Measurements from ENCODE around the gene HHAT.

HHAT gene

DNA sequence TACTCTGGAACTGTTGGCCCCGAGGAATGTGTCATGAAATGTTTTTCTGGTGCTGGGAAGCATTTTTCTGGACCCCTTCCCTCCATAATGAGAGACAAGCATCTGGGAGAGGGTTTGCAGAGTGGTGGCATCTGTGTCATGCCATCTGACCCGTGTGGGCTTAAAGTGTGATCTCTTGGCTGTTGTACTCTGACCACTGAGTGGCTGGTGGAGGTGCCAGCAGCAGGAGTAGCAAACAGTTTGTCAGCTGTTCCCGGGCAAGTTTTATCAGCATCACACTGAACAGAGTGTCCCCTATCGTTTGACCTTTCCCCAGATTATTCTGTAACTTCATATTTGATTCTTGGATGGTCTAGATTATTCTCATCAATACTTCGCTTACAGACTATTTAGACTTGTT, 150.1 kb downstream of the HHAT start:
- no peak overlapping the region for H3K4me3 ChIP-seq (ENCODE audit: insufficient read length, low read depth)
- H3K4me1 ChIP-seq (ENCODE audit: insufficient read depth, insufficient read length) = peaks cover 3% of the 10 kb centered on the region
- TF ChIP-seq SUZ12 (IDR thresholded peaks at IDR 0.05; ENCODE audit: extremely low read depth, insufficient read depth, insufficient read length) (no peak), ZNF274 (IDR thresholded peaks at IDR 0.05; ENCODE audit: low read depth, low read length) (no peak), YY1 (IDR thresholded peaks at IDR 0.05; ENCODE audit: insufficient read depth, insufficient read length) (no peak)
- no peak for DNase-seq (ENCODE audit: low read depth, low spot score)
- no peaks in the 10 kb centered on the region for H3K27me3 ChIP-seq (ENCODE audit: insufficient read depth, insufficient read length)
- H3K9me3 ChIP-seq (ENCODE audit: insufficient read depth, low read length) = no peaks in the 10 kb centered on the region
- H3K36me3 ChIP-seq (ENCODE audit: insufficient read depth, insufficient read length, low read length) = no peaks in the 10 kb centered on the region
- no peak overlapping the region for H3K9ac ChIP-seq (ENCODE audit: insufficient read length, low read depth)

DNA sequence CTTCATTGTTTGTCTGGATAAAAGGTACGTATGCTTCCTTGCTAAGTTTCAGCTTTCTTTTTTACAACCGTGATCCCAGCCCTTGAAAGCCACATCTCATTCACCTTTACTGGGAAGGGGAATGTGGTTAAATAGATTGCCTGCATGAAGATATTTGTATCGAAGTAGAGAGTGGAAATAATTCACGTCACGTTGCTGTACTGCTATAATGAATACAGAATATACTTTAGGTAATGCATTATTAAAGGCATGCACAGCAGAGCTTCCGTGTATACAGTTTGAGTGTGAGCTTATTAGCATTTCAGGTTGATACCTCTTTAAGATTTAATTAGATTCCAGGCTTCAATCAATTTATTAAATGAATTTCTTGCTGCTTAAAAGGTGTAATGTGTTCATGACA, 153.8 kb downstream of the HHAT start:
- Histone ChIP-seq H3K9ac (ENCODE audit: insufficient read length, low read depth) (no peak overlapping the region), H3K4me3 (ENCODE audit: insufficient read length, low read depth) (no peak overlapping the region), H3K36me3 (ENCODE audit: insufficient read depth, insufficient read length, low read length) (no peaks in the 10 kb centered on the region), H3K27me3 (ENCODE audit: insufficient read depth, insufficient read length) (no peaks in the 10 kb centered on the region), H3K4me1 (ENCODE audit: insufficient read depth, insufficient read length) (peaks cover 3% of the 10 kb centered on the region), H3K9me3 (ENCODE audit: insufficient read depth, low read length) (no peaks in the 10 kb centered on the region)
- DNase-seq (ENCODE audit: low read depth, low spot score) = no peak
- no peak for TF ChIP-seq SUZ12 (IDR thresholded peaks at IDR 0.05; ENCODE audit: extremely low read depth, insufficient read depth, insufficient read length)
- TF ChIP-seq YY1 (IDR thresholded peaks at IDR 0.05; ENCODE audit: insufficient read depth, insufficient read length) = no peak
- TF ChIP-seq ZNF274 (IDR thresholded peaks at IDR 0.05; ENCODE audit: low read depth, low read length) = no peak

DNA sequence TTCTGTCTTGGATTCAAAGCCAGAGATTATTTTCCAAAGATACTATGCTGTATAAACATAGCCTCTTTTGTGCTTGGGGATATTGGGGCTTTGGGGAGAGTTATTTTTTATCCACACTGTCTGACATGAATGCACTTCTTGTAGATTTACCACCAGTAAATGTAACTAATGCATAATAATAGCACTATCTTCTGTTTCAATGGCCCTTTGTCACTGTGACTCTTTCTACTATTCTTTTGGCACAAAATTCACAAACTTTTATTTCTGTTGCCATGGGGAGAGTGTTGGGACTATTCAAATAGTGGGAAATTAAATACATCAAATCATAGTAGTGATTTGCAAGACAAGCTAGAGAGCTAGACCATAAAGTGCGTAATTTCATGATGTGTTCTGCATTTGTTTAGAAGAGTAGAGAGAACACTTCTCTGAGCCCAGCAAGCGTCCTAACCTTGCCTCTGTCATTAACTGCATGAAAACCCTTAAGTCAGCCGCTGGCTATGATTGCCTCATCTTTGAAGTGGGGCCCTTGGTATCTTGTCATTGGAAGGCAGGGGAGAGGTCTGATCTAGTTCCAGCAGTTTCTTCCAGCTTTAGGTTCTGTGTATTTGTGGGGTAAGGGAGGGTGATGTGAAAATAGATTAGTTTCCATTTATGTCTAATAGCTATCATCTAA, 154.4 kb downstream of the HHAT start:
- no peaks in the 10 kb centered on the region for H3K27me3 ChIP-seq (ENCODE audit: insufficient read depth, insufficient read length)
- no peaks in the 10 kb centered on the region for H3K9me3 ChIP-seq (ENCODE audit: insufficient read depth, low read length)
- no peak overlapping the region for H3K9ac ChIP-seq (ENCODE audit: insufficient read length, low read depth)
- no peak overlapping the region for H3K4me3 ChIP-seq (ENCODE audit: insufficient read length, low read depth)
- H3K4me1 ChIP-seq (ENCODE audit: insufficient read depth, insufficient read length) = peaks cover 3% of the 10 kb centered on the region
- no peak for TF ChIP-seq YY1 (IDR thresholded peaks at IDR 0.05; ENCODE audit: insufficient read depth, insufficient read length)
- no peak for TF ChIP-seq SUZ12 (IDR thresholded peaks at IDR 0.05; ENCODE audit: extremely low read depth, insufficient read depth, insufficient read length)
- no peak for TF ChIP-seq ZNF274 (IDR thresholded peaks at IDR 0.05; ENCODE audit: low read depth, low read length)
- no peak for DNase-seq (ENCODE audit: low read depth, low spot score)
- no peaks in the 10 kb centered on the region for H3K36me3 ChIP-seq (ENCODE audit: insufficient read depth, insufficient read length, low read length)

DNA sequence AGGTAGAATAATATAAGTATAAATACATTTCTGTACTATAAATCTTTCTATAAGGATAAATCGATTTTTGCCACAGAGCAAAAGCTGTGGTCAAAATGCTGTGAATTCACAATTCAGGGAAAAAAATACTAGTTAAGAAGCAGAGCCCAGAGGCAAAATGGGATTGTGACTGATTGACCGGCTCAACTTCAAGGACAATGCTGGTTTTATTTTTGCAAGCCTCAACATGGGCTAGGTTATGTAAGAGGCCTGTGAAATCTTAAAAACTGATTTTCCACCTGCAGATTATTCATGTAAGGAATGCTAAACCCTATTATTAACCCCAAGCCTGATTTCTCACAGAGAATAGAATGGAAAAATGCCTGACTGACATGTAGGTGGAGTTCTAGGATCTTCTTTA, 155.1 kb downstream of the HHAT start:
- TF ChIP-seq SUZ12 (IDR thresholded peaks at IDR 0.05; ENCODE audit: extremely low read depth, insufficient read depth, insufficient read length) (no peak), YY1 (IDR thresholded peaks at IDR 0.05; ENCODE audit: insufficient read depth, insufficient read length) (no peak), ZNF274 (IDR thresholded peaks at IDR 0.05; ENCODE audit: low read depth, low read length) (no peak)
- Histone ChIP-seq H3K4me1 (ENCODE audit: insufficient read depth, insufficient read length) (peaks cover 3% of the 10 kb centered on the region), H3K27me3 (ENCODE audit: insufficient read depth, insufficient read length) (no peaks in the 10 kb centered on the region), H3K9me3 (ENCODE audit: insufficient read depth, low read length) (no peaks in the 10 kb centered on the region), H3K4me3 (ENCODE audit: insufficient read length, low read depth) (no peak overlapping the region), H3K36me3 (ENCODE audit: insufficient read depth, insufficient read length, low read length) (no peaks in the 10 kb centered on the region), H3K9ac (ENCODE audit: insufficient read length, low read depth) (no peak overlapping the region)
- no peak for DNase-seq (ENCODE audit: low read depth, low spot score)

DNA sequence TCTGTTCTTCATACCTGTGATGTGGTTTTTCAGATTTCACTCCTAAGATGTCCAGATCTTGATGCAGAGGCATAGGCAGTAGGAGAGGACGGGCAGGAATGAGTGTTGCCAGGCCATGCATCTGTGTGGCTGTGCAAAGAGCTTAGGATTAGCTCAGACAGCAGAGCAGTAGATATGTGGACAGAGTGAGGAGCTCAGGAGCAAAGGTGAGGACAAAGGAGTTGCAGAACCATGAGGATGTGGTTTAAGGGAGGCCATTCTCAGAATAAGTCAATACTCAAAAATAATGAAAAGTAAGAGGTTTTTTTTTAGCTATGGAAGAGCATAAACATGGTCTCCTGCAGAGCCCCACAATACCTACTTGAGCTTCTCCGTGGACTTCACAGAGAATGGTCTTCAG, 158.3 kb downstream of the HHAT start:
- H3K9ac ChIP-seq (ENCODE audit: insufficient read length, low read depth) = no peak overlapping the region
- H3K4me3 ChIP-seq (ENCODE audit: insufficient read length, low read depth) = no peak overlapping the region
- no peaks in the 10 kb centered on the region for H3K9me3 ChIP-seq (ENCODE audit: insufficient read depth, low read length)
- no peaks in the 10 kb centered on the region for H3K36me3 ChIP-seq (ENCODE audit: insufficient read depth, insufficient read length, low read length)
- TF ChIP-seq YY1 (IDR thresholded peaks at IDR 0.05; ENCODE audit: insufficient read depth, insufficient read length) (no peak), SUZ12 (IDR thresholded peaks at IDR 0.05; ENCODE audit: extremely low read depth, insufficient read depth, insufficient read length) (no peak), ZNF274 (IDR thresholded peaks at IDR 0.05; ENCODE audit: low read depth, low read length) (no peak)
- DNase-seq (ENCODE audit: low read depth, low spot score) = no peak
- no peaks in the 10 kb centered on the region for H3K27me3 ChIP-seq (ENCODE audit: insufficient read depth, insufficient read length)
- peaks cover 3% of the 10 kb centered on the region for H3K4me1 ChIP-seq (ENCODE audit: insufficient read depth, insufficient read length)

DNA sequence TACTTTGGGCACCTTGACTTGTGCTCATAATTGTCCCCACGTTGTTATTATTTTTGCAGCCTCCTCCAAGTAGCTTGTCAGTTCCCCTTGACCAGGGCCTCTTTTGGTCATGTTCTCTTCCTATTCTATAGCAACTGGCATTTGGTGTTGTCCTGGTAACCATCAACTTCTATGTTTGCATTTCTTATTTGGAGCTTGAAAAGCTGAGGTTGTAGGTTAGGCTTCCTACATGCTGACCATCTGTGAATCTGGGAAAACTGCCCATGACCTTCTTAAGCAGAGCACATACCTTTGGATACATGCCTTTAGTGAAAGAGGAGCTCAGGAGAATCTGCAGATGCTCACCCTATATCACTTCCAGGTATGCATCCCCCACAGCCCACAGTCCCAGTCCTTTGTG, 160.8 kb downstream of the HHAT start:
- no peak for DNase-seq (ENCODE audit: low read depth, low spot score)
- Histone ChIP-seq H3K4me3 (ENCODE audit: insufficient read length, low read depth) (no peak overlapping the region), H3K27me3 (ENCODE audit: insufficient read depth, insufficient read length) (no peaks in the 10 kb centered on the region), H3K4me1 (ENCODE audit: insufficient read depth, insufficient read length) (no peaks in the 10 kb centered on the region), H3K36me3 (ENCODE audit: insufficient read depth, insufficient read length, low read length) (no peaks in the 10 kb centered on the region), H3K9ac (ENCODE audit: insufficient read length, low read depth) (no peak overlapping the region), H3K9me3 (ENCODE audit: insufficient read depth, low read length) (no peaks in the 10 kb centered on the region)
- TF ChIP-seq ZNF274 (IDR thresholded peaks at IDR 0.05; ENCODE audit: low read depth, low read length) (no peak), SUZ12 (IDR thresholded peaks at IDR 0.05; ENCODE audit: extremely low read depth, insufficient read depth, insufficient read length) (no peak), YY1 (IDR thresholded peaks at IDR 0.05; ENCODE audit: insufficient read depth, insufficient read length) (no peak)

DNA sequence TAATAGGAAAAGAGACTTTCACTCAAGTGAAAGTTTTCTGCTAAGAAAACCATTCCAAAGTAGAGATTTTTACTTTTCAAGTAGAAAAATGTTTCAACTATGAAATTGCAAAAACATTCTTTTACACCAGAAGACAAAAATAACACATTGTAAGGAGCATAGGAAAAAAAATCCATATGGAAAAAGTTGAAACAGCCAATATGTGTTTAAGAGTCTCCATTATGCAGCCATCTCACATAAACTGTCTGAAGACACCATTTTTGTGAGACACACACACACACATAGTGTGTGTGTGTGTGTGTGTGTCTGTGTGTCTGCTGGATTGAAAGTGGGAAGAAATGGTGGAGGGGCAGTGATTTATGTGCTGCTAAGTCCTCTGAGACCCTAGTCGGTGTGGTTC, 162.1 kb downstream of the HHAT start:
- no peaks in the 10 kb centered on the region for H3K27me3 ChIP-seq (ENCODE audit: insufficient read depth, insufficient read length)
- no peaks in the 10 kb centered on the region for H3K36me3 ChIP-seq (ENCODE audit: insufficient read depth, insufficient read length, low read length)
- no peak for TF ChIP-seq YY1 (IDR thresholded peaks at IDR 0.05; ENCODE audit: insufficient read depth, insufficient read length)
- no peak for TF ChIP-seq SUZ12 (IDR thresholded peaks at IDR 0.05; ENCODE audit: extremely low read depth, insufficient read depth, insufficient read length)
- TF ChIP-seq ZNF274 (IDR thresholded peaks at IDR 0.05; ENCODE audit: low read depth, low read length) = no peak
- H3K4me3 ChIP-seq (ENCODE audit: insufficient read length, low read depth) = no peak overlapping the region
- no peak overlapping the region for H3K9ac ChIP-seq (ENCODE audit: insufficient read length, low read depth)
- no peaks in the 10 kb centered on the region for H3K4me1 ChIP-seq (ENCODE audit: insufficient read depth, insufficient read length)
- no peak for DNase-seq (ENCODE audit: low read depth, low spot score)
- no peaks in the 10 kb centered on the region for H3K9me3 ChIP-seq (ENCODE audit: insufficient read depth, low read length)
